Middle frontal gyrus (tissue), 1 donor: ENCODE data around the gene TNS1.

Experiments used
- DNase-seq: peaks from one replicate; pipeline ENCODE4 v3.0.0-alpha.2; 2015; ENCODE audit warnings: low spot score; ENCODE audit errors: extremely low spot score

The TNS1 gene

DNA sequence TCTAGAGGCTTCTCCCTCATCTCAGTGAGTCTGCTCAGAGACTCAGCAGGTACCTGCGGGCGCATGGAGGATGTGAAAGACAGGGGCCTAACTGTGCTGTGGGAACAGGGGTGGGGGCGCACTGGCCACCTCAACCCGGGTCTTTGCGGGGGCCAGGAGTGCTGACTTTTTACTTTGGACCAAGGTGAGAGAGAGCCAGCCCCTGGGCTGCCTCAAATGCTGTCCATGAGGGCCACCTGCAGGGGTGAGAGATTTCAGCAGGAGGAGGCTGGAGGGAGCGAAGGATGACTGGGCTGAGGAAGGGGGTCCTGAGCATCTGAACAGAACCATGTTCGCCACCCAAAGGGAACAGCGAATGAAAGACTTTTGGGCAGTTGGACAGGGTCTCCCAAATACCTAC is 129.4 kb downstream of the TNS1 start:
- no peak for DNase-seq

DNA sequence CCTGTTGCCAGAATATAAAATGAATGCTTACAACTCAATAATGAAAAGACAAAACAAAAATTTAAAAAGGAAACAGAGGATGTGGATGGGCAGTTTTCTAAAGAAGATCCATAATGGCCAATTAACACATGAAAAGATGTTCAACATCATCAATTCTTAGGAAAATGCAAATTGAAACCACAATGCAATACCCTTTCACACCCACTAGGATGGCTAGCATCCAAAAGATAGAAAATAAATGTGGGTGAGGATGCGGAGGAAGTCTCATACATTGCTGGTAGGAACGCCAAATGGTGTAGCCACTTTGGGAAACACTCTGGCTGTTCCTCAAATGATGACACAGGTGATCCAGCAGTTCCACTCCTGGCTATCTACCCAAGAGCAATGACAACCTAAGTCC is 130.5 kb downstream of the TNS1 start:
- no peak for DNase-seq

DNA sequence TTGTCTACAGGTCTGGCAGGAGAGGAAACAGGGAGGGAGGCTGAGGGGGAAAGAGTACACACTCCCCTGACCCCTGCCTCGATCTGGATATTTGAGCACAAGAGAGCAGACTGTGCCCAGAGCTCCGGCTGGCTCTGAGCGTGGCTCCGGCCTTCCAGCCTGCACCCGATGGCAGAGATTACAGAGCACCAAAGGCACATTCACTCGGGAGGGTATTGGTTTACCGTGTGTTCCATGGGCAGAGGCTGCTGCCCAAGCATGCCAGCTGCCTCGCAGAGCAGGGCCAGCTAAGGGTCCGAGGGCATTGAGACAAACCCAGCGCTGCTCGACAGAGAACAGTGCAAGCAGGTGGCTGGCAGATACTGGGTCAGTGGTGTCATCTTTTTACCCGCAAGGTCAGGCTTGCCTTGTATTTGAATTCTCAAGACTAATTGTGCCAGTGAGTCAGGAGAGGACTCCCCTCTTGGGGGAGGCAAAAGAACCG is 132.2 kb downstream of the TNS1 start:
- no peak for DNase-seq

DNA sequence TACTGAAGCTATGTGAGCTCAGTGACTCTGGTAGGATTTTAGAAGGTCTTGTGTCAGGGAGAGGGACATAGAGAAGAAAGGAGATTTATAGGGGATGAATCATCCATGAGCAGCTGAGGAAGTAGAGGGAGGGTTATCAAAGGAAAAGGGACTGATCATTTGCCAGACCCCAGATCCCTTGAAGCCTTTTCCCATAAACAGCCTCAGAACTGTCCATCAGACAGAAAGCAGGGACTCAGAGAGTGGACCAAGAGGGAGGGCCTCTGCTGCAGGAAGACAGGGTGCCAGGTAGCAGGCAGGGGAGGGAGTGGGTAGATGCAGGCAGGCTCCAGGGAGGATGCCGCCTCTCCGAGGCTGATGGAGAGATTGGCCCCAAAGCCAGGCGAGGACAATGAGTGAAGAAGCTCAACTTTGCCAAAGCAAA is 133.9 kb downstream of the TNS1 start:
- DNase-seq, result no peak

DNA sequence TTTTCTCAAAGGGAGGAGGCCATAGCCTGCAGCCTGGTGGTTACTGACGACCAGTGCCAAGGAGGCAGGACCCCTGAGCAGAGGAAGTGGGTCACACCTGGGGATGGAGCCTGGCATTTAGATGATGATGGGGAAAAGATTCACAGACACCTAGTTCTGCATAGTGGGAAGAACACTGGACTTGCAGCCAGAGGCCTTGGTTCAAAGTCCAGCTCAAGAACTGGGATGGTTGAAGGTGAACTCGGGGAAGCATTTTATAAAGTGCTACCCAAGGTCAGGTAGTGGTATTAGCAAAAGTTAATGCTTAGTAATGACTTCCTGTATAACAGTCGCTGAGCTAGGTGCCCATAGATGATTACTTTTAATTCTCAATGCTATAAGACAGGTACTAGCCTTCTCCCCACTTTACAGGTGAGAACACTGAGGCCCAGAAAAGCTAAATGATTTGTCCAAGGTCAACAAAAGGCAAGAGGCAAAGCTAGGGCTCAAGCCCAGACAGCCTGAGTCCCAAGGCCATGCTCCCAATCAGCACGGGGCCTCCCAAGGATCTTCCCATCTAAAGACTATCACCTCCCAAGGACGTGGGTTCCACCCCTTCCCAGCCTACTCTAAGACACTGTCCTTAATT is 134.4 kb downstream of the TNS1 start:
- DNase-seq, result no peak

DNA sequence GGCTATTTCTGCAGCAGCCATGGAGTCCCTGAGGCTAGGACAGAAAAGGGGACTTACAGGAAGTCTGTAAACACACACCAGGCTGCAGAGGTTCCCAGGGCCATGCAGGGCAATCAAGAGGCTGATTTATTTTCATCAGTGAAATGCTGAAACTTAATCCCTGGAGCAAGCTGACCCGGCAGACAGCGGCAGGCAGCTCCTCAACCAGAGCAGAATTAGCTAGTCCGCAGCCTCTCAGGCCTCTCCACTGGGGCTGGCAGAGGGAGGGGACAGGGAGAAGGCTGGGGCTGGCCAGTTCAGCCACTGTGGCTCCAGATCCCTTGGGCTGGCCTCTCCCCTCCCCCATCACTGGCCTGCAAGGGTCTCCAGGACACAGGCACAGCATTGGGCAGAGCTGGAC is 136.3 kb downstream of the TNS1 start:
- no peak for DNase-seq

DNA sequence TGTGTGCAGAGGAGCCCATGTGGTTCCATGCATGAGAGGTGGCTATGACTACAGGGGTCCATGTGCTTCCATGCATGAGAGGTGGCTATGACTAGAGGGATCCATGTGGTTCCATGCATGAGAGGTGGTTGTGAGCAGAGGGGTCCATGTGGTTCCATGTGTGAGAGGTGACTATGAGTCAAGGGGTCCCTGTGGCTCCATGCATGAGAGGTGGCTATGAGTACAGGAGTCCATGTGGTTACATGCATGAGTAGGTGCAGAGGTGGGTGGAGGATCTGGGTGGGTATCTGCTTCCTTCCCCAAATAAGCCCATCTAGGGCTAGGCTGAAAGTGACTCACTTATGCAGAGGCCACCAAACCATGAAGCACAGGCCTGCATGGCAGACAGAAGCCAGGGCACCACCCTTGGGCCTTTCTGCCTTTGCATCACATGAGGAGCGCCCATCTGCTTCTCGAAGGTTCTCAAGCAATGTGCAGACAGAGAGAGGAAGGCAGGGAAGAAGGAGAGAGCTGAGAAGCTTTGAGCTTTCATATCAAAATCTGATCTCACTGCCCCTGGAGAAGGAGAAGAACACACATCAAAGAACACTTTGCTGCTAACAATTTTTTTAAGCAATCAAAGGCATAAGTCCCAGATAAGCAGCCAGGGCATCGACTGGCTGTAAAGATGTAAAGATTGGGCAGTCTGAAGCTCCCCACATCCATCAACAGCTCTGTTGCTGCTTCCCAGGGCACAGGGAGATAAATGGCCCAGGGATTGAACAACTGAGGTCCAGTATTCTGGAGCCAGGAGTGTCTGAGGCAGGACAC is 137.6 kb downstream of the TNS1 start:
- no peak for DNase-seq

DNA sequence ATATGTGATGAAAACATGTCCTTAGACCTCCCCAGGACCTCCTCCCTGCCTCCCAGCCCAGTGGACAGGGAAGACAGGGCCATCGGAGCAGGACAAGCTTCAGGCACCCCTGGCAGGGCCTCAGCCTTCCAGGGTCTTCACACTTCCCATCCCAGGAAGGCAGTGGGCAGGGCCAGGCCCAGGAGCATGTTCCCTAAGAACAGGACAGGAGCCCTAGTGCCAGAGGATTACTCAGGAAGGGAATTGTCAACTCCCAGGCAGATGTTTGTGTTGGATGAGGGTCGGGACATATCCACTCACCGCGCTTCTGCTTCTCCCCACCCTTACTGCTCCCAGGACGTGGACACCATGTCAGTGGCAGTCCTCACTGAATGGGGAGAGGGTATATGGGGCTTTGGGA is 138.9 kb downstream of the TNS1 start:
- no peak for DNase-seq

DNA sequence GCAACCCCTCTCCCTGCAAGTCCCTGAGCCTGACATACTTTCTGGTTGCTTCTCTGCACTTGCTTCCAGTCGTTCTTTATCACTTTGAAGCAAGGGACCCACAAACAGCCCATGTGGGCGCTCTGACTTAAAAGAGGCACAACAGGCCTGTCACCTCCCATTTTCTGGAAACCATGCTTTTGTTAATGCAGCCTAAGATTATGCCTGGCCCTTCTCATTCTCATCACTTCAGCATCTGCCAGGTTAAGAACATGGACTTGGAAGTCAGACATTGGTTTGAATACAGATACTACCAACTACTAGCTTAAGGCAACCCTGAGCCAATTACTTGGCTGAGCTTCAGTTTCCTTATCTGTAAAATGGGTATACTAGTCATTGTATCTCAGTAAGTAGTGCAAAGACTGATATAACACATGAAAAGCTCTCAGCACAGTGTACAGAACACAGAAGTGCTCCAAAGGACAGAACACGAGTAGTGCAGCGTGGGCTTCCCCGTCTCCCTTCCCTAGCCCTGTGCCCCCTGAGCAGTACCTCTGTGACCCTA is 141.4 kb downstream of the TNS1 start:
- DNase-seq, result no peak

DNA sequence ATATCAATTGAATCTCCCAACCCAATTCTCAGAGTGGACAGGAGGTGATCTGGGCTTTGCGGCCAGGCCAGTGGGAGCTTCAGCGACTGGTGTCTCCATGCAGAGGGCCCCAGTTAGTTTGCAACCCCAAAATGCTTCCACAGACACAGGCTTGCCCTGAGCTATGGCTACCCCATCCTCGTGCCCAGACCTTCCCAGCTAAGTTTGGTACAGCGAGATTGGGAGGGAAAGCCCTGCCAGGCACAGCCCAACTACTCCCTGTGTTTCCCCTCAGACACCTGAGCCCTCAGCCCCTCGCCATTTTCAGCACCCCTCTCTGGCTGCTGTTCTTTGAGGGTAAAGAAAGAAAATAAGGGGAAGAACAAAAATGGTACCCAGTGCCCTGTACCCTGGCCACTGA is 142.9 kb downstream of the TNS1 start:
- no peak for DNase-seq

DNA sequence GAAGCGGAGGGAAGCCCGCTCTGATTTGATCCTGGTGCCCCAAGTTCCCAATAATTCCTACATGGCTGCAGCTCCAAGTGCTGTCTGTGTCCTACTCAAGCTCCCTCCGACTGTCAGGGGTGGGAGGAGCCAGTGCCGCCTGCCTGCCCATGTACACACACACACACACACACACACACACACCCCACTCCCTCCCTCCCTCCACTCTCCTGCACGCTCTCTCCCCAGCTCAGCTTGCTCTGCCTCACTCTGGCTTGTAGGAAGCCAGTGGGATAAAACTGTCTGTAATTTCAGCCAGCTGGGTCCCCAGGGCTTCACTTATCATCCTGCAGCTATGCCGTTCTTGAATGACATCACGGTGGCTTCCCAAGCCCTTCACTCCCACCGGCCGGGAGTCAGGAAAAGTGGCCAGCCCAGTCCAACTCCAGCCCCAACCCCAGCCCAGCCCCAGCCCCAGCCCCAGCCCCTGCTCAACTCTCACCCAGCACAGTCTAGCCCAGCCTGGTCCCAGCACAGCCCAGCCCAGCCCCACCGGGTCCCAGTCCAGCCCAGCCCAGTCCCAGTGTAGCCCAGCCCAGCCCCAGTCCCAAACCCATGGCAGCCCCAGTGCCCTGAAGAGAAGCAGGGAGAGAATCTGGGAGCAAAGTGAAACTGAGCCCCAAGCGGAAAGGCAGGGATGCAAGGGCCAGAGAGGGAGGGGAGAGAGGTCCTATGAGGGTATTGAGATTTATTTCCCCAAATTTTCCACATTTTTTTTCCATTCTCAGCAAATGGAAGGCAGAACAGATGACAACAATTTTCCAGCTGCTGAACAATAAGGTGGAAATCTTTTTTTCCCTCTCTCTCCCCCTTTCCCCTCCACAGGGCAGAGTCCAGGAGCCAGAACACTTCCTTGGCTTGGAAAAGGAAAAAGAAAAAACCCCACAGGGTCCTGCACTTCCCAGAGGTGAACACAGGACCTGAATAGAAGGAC is 144.0 kb downstream of the TNS1 start:
- no peak for DNase-seq

DNA sequence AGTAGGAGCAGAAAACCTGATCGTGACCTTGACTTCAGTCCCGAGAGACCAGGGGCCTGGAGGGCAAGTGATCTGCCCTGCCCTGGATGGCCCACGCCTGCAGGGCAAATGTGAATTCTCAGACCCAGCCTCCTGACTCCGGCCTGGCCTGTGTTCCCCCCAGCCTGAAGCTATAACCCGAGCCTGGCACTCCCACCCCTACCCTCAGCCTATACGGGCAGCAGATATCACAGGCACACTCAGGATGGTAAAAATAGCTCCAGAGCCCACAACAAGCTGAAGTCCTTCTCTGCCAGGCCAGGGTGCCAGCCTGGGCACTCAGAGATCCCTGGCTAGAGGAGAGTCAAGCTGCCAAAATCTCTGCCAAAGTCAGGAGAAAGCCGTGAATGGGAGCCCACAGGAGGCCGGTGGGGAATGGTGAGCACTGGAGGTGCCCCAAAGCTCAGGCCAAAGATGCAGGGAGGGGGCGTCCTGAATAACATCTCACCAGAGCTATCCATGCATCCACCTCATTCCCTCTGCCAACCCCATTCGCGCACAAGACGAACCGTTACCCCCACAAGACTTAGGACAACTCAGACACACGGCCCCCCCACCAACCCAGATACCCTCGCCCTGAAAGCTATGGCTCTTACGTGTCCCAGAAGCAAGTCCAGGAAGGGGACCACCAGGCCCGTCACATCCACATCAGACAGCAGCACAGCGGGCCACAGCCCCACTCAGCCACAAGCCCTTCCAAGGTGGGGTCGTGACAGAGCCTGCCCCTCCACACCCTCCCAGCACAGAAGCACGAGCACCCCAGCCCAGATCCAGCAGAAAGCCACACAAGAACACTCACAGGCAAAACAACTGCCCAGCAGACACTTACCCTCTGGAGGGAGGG is 144.9 kb downstream of the TNS1 start:
- no peak for DNase-seq

DNA sequence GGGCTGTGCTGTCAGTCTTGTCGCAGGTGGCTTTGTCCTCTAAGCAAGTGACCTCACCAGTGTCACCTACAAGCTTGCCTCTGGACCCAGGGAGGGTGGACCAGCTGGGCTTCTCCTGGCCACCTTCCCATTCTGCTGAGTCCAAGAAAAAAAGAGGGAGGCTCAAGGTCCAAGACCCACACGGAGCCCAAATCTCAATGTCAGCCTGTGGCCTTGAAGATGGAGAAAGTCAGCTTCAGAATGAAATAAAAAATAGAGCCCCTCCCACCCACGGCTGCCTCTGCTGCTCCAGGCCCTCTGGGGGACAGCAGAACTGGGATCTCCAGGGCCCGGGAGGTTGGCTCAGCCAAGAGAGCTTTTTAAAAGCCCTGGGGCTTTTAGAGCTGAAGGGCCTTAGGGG is 145.9 kb downstream of the TNS1 start:
- no peak for DNase-seq

DNA sequence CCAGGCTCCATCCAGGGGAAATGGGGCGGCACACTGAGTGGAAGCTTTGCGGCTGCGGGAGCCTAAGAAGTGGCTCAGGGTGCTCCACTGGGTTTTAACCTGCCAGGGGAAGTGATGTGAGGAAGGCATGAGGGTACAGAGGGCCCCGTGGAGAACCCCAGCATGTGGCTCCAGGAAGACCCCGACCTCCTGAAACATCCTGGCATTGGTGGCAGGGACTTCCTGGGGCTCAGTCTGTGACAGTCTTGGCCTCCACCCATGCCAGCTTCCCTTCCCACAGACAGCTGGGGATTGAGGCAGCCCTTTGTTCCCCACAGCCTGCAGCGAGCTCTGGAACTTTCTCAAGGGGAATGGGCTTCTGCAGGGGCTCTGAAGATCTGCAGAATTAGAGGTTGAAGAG is 146.6 kb downstream of the TNS1 start:
- DNase-seq, result no peak

DNA sequence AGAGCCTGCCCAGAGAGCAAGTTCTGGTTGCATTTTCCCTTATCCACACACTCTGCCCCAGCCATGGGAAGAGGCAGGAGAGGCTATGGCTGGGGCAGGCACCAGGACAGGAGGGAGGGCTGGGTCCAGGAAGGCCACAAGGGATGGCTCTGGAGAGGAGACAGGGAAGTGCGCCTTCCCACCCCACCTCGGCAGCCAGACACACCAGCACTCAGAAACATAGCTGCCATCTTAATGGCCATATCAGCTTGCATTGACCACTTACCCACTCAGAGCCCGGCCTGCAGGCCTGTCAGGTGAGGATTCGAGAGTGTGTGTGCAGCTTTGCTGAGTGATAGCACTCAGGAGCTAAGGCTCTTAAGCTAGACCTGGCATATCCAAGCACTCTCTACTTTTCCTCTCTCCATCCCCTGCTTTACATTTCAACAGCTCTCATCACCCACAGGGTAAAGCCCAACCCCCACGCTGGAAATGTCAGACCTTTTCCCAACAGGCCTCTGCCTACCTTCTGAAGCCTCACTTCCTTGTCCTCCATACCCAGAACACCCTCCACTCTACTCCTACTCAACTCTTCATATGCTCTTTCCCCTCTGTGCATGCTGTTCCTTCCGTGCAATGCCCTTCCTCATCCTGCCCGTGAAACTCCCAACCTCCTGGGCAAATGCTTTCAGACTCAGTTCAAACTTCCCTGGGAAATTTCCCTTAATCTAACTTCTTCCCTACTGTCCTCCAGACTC is 147.9 kb downstream of the TNS1 start:
- no peak for DNase-seq

DNA sequence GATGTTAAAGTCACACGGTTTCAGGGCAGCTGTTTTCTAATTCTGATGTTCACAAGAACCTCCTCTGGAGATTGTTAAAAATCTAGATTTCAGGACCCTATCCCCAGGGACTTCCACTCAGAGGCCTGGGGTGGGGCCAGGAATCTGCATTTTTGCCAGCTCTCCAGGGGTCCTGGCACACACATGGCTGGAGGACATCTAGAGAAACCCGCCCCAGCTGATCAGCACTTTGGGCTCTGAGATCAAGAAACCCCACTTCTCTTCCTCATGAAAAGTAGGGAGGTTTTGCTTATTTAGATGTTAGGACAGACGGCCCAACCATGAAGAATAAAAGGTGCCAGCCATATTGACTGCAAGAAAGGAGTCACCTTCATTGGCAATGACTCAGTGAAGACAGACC is 148.8 kb downstream of the TNS1 start:
- DNase-seq, result no peak

DNA sequence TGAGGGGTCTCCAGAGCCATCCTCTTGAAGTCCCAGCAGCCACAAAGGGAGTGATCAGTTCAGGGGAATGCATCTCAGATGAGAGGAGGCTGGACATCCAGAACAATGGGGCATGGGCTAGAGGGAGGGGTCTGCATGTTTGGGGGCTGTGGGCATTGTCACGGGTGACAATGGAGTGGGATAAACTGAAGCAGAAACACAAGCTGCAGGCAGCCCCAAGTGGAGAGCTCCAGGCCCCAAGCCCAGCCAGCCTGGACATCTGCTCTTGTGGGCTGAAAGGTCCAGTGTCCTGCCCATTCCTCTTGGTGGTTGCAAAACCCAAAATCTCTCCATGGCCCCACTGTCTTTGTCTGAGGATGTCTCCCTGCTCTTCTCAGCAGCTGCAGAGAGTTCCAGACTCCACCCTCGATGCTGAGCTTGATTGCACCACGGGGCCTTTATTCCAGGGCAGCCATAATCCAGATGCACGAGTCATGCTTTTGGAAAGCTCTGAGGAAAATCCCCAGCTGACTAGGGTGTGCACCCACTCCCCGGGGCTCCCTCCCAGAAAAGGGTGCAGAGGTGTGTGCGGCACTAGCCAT is 149.4 kb downstream of the TNS1 start:
- DNase-seq, result no peak

DNA sequence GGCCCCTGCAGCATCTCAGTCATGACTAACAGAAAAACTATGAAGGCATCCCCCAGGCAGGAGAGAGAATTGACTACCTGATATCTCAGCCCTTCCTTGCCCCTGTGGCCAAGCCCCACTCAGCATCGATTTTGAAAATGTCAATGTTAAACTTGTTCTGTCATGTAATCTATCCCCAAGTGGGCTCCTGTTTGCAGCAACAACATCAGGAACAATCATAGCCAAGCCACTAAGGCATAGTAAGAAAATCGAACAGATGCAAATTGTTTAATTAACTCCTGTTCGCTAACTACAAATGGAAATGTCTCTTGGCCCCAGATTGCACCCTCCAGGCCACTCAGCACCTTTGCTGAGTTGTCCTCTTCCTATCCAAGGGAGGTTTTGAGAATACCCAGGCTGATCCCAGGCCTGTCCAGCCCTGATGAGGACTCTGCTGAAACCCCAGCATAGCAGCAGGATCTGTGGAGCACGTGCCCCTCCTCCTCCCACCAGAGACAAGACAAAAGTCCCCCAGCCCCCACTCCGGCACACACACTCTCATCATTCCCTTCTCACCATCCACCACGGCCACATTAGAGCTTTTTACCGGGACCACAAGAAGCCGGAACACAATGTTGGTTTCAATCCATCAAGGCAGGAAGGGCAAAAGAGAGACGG is 150.1 kb downstream of the TNS1 start:
- no peak for DNase-seq
